Activated T-cell treated with anti-CD3 and anti-CD28 coated beads for 48 hours (primary cell): ENCODE data around the gene CNN2.
A peak's percentile ranks its signal among the peaks of the same experiment; 100 is the strongest.

Experiments
- DNase-seq: peaks from one replicate; pipeline ENCODE4 v3.0.0-alpha.2; 2020; ENCODE audit warnings: low read depth

The CNN2 gene

GRCh38 chr19:1025960-1026782, at the start of gene CNN2:
Gene CNN2 (plus strand): TSS chr19:1026608. CDS start chr19:1026662, 54 bp downstream.
- peak; percentile 70 for DNase-seq

DNA sequence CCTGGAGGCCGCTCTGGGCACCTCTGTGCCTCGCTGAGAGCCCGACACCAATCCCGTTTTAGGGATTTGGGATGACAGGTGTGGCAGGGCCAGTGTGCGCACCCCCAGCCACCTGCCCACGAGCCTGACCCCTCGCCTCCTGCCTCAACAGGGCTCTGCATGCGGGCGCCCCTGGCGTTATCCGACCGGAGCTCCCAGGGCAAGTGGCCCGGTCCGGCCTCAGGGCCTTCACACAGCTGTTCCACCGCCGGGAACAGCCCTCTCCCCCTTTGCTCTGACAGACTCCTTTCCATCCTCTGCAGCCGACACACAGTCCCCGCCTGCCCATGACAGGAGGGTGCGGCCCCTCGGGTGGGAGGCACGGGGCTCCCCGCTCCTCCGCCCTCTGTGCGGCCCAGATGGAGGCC, 49.3 kb upstream of the CNN2 start:
- DNase-seq, result no peak

DNA sequence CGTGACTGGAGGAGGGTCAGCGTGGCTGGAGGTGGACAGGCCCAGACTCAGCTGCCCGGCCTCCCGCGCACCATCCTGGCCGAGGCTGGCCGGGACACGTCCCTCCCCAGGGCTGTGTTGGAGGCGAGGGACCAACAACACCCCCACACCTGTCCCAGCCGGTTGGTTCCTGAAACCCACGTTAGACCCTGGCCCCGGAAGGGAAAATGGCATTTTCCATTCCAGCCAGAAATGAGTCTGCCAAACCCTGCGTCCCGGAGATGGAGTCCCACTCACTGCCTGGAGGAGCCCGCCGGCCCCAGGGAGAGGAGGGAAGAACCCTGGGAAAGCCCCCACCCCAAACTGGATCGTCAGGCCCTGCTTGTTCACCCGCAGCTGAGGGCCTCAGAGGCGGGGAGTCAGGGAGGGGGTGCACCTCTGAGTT, 47.1 kb upstream of the CNN2 start:
- DNase-seq, result no peak

DNA sequence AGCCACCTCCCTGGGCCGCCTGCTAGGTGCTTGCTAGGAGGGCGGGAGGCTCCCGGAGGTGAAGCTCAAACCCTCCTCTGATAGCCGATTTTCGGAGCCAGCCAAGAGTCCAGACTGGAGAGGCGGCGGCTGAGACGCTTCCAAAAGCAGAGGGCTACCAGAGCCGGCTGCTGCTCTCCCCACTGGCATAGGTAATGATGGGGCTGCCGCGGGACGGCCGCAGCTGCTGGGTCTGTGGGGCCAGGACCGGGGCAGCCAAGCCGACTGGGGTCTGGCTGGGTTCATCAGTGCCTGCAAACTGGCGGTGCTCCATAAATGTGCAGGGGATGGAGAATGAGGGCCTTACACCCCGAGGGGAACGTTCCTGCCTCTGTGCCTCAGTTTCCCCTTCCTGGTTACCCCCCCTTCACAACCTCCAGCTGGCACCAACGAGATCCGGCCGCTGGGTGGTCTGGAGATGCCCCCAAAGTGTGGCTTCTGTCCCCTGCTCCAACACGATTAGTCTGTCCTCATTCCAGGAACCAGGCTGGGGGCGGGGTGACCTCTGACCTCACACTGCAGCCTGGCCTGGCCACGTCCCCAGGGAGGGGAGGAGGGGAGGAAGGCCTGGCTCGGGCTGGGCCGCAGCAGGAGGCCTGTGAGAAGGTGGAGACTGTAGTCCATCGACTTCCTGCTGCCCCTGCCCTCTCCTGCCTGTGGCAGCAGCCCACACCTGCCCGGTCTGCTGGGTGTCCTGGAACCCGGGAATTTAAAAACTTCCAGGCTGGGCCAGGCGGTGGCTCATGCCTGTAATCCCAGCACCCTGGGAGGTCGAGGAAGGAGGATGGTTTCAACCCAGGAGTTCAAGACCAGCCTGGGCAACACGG, 46.0 kb upstream of the CNN2 start:
- no peak for DNase-seq

GRCh38 chr19:982567-983170, 43.7 kb upstream of the CNN2 start:
- peak; percentile 83 for DNase-seq

DNA sequence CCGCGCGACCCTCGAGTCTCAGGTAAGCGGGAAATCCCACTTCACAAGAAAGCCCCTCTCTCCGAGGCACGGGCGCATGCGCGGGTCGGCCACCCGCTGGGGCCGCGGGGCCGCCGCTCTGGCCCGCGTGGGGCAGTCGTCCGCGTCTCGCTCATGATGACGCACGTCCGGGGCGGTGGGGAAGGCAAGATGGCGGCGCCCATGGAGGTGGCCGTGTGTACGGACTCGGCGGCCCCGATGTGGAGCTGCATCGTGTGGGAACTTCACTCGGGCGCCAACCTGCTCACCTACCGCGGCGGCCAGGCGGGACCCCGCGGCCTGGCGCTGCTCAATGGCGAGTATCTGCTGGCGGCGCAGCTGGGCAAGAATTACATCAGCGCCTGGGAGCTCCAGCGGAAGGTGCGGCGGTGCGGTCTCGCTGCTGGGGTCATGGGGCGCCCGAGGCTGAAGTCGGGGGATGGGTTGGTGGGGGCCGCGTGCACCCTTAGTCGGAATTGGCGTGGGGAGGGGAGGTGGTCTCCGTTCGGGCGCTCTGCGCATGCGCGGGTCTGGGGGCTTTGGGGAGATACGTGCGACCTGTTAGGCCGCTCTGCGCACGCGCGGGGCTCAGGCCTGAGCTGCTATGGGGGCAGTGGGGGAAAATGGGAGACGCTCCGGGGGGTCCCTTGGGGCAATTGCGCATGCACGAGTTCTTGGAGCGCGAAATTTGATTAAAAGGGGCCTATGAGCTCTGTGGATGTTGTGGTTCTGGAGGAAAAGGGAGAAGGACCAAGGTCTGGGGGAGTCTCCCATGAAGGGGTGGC, 42.0 kb upstream of the CNN2 start, which contains the start of gene WDR18:
Gene WDR18 (plus strand): TSS at position 181 of the 803 bp plus-strand sequence. CDS start 9 bp downstream, at position 190.
- peak; percentile 90 for DNase-seq

DNA sequence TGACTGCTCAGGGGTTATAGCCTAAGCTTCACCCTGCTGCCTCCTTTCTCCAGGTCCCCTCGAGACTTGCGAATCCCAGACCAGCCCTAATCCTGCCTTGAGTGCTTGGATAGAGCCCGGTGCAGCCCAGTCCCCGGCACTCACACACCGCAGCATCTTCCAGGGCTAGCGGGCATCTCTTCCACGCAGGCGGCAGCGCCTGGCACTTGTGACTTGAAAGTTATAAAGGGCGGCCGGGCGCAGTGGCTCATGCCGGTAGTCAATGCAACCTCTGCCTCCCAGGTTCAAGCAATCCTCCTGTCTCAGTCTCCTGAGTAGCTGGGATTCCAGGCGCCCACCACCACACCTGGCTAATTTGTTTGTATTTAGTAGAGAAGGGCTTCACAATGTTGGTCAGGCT, 40.3 kb upstream of the CNN2 start:
- no peak for DNase-seq

DNA sequence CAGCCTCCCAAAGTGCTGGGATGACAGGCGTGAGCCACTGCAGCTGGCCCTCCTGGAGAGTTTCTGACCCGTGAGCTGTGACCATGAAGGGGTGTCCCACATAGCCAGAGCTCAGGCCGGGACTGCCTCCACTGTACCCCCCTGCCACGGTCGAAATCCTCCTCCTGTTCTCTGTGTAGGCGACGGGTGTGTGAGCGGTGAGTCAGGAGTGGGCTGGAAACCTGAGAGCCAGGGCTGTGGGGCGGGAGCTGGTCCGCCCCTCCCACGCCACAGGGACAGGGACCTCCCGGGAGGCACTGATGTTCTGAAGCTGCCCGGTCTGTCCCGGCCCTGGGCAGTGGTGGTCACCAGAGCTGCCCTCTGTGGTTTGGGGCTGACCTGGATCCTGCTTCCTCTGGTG, 38.3 kb upstream of the CNN2 start:
- no peak for DNase-seq

DNA sequence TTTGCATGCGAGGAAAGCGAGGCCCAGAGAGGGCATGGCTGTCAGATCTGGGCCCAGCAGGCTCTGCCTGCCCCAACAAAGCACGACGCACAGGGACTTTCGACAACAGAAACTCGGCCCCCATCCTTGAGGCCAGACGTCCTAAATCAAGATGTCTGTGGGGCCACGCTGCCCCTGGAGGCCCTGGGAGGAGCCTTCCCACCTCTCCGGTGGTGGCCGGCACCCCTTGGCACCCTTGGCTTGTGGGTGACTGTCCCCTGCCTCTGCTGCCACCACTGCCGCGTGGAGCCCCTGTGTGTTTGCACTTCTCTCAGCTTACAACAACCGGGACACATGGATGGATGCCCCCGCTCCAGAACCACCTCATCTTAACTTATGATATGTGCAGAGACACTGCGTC, 37.9 kb upstream of the CNN2 start:
- no peak for DNase-seq

GRCh38 chr19:989381-990081, 36.9 kb upstream of the CNN2 start:
- DNase-seq, result no peak

DNA sequence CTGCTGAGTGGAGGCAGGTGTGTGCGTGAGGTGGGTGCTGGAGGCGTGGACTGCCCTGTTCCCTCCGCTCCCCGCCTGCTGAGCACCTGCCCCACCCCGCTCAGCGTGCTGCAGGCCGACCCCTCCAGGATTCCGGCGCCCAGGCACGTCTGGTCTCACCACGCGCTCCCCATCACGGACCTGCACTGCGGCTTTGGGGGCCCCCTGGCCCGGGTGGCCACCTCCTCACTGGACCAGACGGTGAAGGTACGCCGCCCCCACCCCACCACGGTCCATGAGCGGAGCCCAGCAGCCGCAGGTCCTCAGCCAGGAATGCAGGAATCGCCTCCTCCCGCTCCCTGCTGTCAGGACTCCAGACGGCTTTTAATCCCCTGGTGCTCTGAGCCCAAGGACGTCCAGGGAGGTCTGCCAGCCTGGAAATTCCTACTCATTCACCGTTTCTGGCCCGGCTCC, 36.3 kb upstream of the CNN2 start:
- no peak for DNase-seq

DNA sequence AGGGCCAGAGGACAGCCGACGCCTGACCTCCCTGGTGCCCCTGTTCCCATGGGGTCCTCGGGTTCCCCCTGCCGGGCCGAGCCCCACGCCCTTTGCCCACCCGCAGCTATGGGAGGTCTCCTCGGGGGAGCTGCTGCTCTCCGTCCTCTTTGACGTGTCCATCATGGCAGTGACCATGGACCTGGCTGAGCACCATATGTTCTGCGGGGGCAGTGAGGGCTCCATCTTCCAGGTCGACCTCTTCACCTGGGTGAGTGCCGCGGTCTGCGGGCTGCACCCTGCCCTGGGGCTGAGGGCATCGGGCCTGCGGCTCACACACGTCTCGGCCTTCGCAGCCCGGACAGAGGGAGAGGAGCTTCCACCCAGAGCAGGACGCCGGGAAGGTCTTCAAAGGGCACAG, 35.7 kb upstream of the CNN2 start:
- DNase-seq, result no peak

DNA sequence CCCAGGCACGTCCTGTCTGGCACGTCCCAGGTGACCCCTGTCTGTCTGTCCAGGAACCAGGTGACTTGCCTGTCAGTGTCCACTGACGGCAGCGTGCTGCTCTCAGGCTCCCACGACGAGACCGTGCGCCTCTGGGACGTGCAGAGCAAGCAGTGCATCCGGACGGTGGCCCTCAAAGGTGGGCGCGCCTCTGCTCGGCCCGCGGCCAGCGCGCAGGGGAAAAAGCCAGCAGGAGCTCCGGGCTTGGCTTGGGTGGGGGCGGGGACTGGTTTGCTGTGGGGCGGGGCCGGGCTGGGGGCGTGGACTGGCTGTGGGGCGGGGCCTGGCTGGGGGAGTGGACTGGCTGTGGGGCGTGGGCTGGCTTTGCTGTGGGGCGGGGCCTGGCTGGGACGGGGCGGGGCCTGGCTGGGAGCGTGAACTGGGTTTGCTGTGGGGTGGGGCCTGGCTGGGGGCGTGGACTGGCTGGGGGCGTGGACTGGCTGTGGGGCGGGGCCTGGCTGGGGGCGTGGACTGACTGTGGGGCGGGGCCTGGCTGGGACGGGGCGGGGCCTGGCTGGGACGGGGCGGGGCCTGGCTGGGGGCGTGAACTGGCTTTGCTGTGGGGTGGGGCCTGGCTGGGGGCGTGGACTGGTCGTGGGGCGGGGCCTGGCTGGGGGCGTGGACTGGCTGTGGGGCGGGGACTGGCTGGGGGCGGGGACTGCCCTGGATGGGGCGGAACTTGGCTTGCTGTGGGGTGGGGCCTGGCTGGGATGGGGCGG, 35.1 kb upstream of the CNN2 start:
- DNase-seq, result peak; percentile 69

- no peak for DNase-seq
These were observed 34.3 kb upstream of the CNN2 start for GRCh38 chr19:991932-992669.

GRCh38 chr19:992670-993055, 33.7 kb upstream of the CNN2 start:
- DNase-seq, result no peak

- no peak for DNase-seq
These were observed 33.0 kb upstream of the CNN2 start for GRCh38 chr19:993361-993830.

DNA sequence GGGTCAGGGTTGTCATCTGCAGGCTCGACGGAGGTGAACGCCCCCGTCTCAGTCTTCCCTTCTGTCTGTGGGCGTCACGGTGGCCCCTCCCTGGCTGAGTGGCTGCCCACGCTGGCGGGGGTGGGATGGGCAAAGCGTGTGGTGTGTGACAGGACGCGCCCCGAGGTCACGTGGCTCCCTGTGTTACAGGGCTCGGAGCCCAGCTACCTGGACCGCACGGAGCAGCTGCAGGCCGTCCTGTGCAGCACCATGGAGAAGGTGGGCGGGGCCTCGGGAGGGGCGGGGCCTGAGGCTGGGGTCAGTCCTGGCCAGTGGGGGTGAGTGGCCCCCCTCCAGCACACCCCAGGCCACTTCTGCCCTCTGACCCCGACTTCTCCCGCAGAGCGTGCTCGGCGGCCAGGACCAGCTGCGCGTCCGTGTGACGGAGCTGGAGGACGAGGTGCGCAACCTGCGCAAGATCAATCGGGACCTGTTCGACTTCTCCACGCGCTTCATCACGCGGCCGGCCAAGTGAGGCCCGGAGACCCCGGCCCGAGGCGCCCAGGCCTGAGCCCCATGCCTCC, 32.5 kb upstream of the CNN2 start:
- no peak for DNase-seq

DNA sequence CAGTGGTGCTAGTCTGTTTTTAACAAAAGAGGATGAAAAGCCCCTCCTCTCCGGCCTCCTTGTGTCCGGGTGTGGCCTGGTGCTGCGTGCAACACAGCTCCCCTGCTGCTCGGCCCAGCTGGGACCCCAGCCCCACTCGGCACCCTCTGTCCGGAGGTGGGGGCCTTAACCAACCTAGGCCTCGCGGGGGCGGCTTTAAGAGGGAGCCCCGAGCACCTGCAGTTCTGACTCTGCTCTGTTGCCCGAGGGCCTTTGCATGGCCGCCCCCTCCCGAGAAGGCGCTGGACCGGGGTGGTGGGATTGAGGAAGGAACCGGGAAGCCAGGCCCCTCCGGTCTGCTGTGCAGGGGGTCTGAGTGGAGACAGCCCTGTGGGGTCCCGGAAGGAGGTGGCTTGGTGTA, 31.9 kb upstream of the CNN2 start:
- no peak for DNase-seq
